Measurements from ENCODE around the gene ATP2B2. TPM values are rescaled to one million over a fixed set of nuclear protein-coding genes. Genes with fewer than 3 reads are reported as not detected.

ATP2B2 gene
- total RNA-seq, 1 experiment from 2014 or later = not detected

DNA sequence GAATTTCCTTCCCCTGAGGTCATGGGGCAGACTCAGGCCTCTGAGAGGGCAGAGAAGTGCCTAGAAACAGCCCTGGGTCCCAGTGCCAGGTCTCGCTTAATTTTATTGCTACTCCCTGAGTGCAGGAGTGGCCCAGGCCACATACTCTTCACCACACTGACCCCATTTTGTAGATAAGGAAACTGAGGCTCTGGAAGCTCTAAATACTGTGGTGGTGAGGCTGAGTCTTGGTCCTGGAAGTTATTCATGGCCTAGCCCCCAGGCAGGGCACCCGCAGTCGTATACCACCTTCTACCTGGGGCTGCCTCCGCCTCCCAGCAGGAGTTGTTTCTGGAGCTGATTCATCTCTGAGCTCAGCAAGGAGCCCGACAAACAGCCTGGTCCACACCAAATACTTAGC, 9.8 kb downstream of the ATP2B2 start (continued):
- TF ChIP-seq, protein P1, sequence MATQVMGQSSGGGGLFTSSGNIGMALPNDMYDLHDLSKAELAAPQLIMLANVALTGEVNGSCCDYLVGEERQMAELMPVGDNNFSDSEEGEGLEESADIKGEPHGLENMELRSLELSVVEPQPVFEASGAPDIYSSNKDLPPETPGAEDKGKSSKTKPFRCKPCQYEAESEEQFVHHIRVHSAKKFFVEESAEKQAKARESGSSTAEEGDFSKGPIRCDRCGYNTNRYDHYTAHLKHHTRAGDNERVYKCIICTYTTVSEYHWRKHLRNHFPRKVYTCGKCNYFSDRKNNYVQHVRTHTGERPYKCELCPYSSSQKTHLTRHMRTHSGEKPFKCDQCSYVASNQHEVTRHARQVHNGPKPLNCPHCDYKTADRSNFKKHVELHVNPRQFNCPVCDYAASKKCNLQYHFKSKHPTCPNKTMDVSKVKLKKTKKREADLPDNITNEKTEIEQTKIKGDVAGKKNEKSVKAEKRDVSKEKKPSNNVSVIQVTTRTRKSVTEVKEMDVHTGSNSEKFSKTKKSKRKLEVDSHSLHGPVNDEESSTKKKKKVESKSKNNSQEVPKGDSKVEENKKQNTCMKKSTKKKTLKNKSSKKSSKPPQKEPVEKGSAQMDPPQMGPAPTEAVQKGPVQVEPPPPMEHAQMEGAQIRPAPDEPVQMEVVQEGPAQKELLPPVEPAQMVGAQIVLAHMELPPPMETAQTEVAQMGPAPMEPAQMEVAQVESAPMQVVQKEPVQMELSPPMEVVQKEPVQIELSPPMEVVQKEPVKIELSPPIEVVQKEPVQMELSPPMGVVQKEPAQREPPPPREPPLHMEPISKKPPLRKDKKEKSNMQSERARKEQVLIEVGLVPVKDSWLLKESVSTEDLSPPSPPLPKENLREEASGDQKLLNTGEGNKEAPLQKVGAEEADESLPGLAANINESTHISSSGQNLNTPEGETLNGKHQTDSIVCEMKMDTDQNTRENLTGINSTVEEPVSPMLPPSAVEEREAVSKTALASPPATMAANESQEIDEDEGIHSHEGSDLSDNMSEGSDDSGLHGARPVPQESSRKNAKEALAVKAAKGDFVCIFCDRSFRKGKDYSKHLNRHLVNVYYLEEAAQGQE (IDR thresholded peaks at IDR 0.05; ENCODE audit: low read depth) = no peak
- TF ChIP-seq JUND (IDR thresholded peaks at IDR 0.05) (no peak), YY1 (IDR thresholded peaks at IDR 0.05; ENCODE audit: extremely low read depth, insufficient replicate concordance, low read depth, low read length) (no peak), SIN3A (IDR thresholded peaks at IDR 0.05; ENCODE audit: low read depth) (no peak)
- TF ChIP-seq, protein P2, sequence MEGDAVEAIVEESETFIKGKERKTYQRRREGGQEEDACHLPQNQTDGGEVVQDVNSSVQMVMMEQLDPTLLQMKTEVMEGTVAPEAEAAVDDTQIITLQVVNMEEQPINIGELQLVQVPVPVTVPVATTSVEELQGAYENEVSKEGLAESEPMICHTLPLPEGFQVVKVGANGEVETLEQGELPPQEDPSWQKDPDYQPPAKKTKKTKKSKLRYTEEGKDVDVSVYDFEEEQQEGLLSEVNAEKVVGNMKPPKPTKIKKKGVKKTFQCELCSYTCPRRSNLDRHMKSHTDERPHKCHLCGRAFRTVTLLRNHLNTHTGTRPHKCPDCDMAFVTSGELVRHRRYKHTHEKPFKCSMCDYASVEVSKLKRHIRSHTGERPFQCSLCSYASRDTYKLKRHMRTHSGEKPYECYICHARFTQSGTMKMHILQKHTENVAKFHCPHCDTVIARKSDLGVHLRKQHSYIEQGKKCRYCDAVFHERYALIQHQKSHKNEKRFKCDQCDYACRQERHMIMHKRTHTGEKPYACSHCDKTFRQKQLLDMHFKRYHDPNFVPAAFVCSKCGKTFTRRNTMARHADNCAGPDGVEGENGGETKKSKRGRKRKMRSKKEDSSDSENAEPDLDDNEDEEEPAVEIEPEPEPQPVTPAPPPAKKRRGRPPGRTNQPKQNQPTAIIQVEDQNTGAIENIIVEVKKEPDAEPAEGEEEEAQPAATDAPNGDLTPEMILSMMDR (IDR thresholded peaks at IDR 0.05 in 2 of 3, conservative IDR thresholded peaks at IDR 0.05 in 1 of 3; ENCODE audit: borderline replicate concordance in 1 of 3, insufficient read depth in 1 of 3, low read depth in 2 of 3, low read length in 2 of 3) = no peak

DNA sequence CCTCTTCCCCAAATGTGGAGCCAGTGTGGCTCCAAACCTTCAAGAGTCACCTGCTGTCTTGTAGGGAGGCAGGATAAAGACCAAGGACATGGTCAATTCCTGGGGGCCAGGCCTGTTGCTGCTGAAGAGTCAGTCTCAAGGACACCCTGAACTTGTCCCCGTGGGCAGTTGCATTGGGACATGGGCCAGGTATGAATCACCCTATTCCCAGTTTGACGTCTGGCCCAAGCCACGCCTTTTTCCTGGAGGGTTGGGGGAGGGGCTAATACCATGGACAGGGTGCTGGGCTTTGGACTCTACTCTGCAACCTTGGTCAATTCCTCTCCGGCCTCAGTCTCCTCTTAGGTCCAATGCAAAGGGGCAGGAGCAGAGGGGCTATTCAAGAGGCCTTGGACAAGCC, 10.4 kb downstream of the ATP2B2 start:
- POLR2A ChIA-PET = no interaction called here
- H3K4me2 ChIP-seq (ENCODE audit: low read length) = peak overlapping the region; percentile 58
- BruUV-seq (replicated peaks) = no TSS peak

More for the DNA sequence above, 10.4 kb downstream of the ATP2B2 start:
- ATAC-seq (peak; percentile 88), DNase-seq (ENCODE audit: low read depth, low spot score) (peak; percentile 58)
- Histone ChIP-seq H2AFZ (ENCODE audit: low read depth, low read length, poor library complexity, severe bottlenecking) (no peak overlapping the region), H3K4me1 (ENCODE audit: control insufficient read depth in 1 of 2, insufficient read depth in 2 of 2, low read length in 2 of 2) (peaks cover 18 to 24% of the 10 kb centered on the region in 2 experiments; a peak in 3 of 4 replicates), H3K9ac (ENCODE audit: low read length) (no peak overlapping the region), H3K9me3 (ENCODE audit: control insufficient read depth in 1 of 2, insufficient read depth in 1 of 2, low read depth in 1 of 2, low read length in 2 of 2) (no peaks in the 10 kb centered on the region), H3K4me3 (replicated peaks in 1 of 2; ENCODE audit: low read depth in 1 of 2, low read length in 2 of 2) (no peak overlapping the region), H3K27me3 (ENCODE audit: insufficient read depth, low read length) (0 out of 2 replicates have a peak, but pooled peaks cover 4% of the 10 kb centered on the region), H3K79me2 (ENCODE audit: insufficient read depth, low read length) (no peaks in the 10 kb centered on the region), H3K36me3 (ENCODE audit: control insufficient read depth in 1 of 2, insufficient read depth in 2 of 2, low read length in 2 of 2) (no peaks in the 10 kb centered on the region), H3K9me2 (ENCODE audit: insufficient read depth) (no peaks in the 10 kb centered on the region), H3K27ac (ENCODE audit: low read depth, low read length) (no peak overlapping the region), H4K20me1 (ENCODE audit: insufficient read depth) (no peaks in the 10 kb centered on the region)
- intact Hi-C loops (cut with micrococcal nuclease) = no loop called here
- ChIA-PET CTCF (no interaction called here), RAD21 (ENCODE audit: low non-redundant PET in 1 of 2, low total read pairs in 2 of 2, uncharacterized antibody in 2 of 2, unreplicated experiment in 2 of 2) (no interaction called here)
- peak; percentile 30; the same call in 1 of the 2 replicates for TF ChIP-seq POLR2AphosphoS5 (IDR thresholded peaks at IDR 0.05; ENCODE audit: low read depth, low read length)
- peak; percentile 37; the same call in 1 of the 2 replicates for TF ChIP-seq JUND (IDR thresholded peaks at IDR 0.05)
- TF ChIP-seq, protein P1 (IDR thresholded peaks at IDR 0.05; ENCODE audit: low read depth) = peak; percentile 70
- 0 out of 2 replicates have a peak, but pooled peaks have one; percentile 39 for TF ChIP-seq SP1 (IDR thresholded peaks at IDR 0.05; ENCODE audit: low read depth)
- TF ChIP-seq FOSL1 (IDR thresholded peaks at IDR 0.05; ENCODE audit: low read depth) = peak; percentile 62
- TF ChIP-seq CBX3 (IDR thresholded peaks at IDR 0.05; ENCODE audit: low read depth) = no peak

Data from HCT116 (cell line).